ENCODE data around the gene SGCA. TPM values are rescaled to one million over a fixed set of nuclear protein-coding genes. Genes with fewer than 3 reads are reported as not detected.

The SGCA gene
- total RNA-seq, 2 donors from 2014 or later: 1.3 TPM; not detected in 1

DNA sequence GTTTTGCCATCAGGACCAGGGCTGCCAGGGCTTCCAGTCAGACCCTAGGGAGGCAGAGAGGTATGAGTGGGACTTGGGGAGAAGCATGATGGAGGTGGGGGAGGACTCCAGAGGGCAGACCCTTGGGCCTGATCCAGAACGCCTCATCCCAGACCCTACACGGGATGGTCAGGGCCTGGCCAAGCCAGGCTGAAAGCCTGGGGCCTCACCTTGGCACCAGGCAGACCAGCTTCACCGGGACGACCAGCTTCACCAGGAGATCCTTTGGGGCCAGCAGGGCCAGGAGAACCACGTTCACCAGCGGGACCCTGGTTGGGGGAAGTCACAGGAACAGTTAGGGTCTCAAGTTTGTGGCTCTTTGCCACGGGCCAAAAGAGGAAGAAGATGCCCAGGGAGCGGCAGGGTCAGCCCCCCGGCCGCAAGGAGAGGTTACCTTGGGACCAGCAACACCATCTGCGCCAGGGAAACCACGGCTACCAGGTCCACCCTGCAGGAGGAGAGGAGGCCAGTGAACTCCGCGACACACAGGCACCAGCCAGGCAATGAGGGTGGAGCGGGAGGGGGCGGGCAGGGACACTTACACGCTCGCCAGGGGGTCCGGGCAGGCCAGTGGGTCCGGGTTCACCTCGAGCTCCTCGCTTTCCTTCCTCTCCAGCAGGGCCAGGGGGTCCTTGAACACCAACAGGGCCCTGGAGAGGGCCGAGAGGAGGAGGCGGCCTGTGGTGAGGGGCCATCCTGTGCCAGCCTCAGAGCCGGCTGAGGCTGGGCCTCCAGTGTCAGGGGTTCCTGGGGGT, 28.5 kb downstream of the SGCA start:
- TF ChIP-seq POLR2A (IDR thresholded peaks at IDR 0.05): no peak
- TF ChIP-seq, protein P1, sequence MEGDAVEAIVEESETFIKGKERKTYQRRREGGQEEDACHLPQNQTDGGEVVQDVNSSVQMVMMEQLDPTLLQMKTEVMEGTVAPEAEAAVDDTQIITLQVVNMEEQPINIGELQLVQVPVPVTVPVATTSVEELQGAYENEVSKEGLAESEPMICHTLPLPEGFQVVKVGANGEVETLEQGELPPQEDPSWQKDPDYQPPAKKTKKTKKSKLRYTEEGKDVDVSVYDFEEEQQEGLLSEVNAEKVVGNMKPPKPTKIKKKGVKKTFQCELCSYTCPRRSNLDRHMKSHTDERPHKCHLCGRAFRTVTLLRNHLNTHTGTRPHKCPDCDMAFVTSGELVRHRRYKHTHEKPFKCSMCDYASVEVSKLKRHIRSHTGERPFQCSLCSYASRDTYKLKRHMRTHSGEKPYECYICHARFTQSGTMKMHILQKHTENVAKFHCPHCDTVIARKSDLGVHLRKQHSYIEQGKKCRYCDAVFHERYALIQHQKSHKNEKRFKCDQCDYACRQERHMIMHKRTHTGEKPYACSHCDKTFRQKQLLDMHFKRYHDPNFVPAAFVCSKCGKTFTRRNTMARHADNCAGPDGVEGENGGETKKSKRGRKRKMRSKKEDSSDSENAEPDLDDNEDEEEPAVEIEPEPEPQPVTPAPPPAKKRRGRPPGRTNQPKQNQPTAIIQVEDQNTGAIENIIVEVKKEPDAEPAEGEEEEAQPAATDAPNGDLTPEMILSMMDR (IDR thresholded peaks at IDR 0.05): no peak
- Histone ChIP-seq H3K4me1 (peaks cover 8% of the 10 kb centered on the region), H3K27ac (no peak overlapping the region), H3K9me3 (no peaks in the 10 kb centered on the region), H3K27me3 (no peaks in the 10 kb centered on the region), H3K36me3 (replicated peaks in 1 of 2; ENCODE audit: insufficient read depth in 1 of 2, low read depth in 2 of 2) (no peaks in the 10 kb centered on the region), H3K4me3 (no peak overlapping the region)
- 69 to 79% methylated on average over 9 to 25 of the region's 25 CpGs for WGBS, 2 donors
- DNase-seq (no peak), ATAC-seq (no peak)
- intact Hi-C loops (cut with DNase I): no loop called here

DNA sequence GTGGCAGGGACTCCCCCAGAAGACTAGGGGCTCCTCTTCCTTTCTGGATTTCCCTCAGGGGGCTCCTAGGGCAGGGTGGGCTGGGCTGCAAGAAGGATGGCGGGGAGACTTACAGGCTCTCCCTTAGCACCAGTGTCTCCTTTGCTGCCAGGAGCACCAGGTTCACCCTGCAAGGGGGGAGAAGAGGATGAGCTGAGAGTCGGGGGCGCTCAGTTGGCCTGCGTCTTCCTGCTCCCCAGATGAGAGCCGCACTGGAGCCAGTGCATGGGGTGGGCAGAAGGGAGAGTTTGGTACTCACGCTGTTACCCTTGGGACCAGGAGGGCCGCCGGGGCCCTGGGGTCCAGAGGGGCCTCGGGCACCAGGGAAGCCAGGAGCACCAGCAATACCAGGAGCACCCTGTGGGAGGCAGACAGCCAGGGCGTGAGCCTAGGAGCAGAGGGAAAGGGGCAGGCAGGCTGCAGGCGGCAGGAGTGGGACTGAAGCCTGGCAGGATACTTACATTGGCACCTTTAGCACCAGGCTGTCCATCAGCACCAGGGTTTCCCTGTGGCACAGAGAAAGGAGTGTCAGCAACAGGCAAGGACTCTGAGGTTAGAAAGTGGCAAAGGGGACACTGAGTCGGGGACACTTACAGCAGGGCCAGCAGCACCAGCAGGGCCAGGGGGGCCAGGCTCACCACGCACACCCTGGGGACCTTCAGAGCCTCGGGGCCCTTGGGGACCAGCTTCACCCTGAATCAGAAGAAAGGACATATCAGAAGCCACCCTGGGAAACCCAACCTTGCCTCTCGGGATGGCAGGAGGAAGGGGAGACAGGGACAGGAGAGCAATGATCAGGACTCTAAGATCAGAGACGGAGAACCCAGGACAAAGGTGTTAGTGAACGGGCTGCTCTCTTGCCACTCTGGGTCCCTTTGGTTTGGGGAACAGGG, 29.4 kb downstream of the SGCA start:
- Histone ChIP-seq H3K9me3 (no peaks in the 10 kb centered on the region), H3K27me3 (no peaks in the 10 kb centered on the region), H3K27ac (no peak overlapping the region), H3K36me3 (replicated peaks in 1 of 2; ENCODE audit: insufficient read depth in 1 of 2, low read depth in 2 of 2) (no peaks in the 10 kb centered on the region), H3K4me3 (no peak overlapping the region), H3K4me1 (peaks cover 17% of the 10 kb centered on the region)
- no peak for TF ChIP-seq POLR2A (IDR thresholded peaks at IDR 0.05)
- TF ChIP-seq, protein P1 (IDR thresholded peaks at IDR 0.05): no peak
- no peak for ATAC-seq
- no peak for DNase-seq
- intact Hi-C loops (cut with DNase I): no loop called here
- 66 to 77% methylated on average over 15 to 17 of the region's 17 CpGs for WGBS, 2 donors

DNA sequence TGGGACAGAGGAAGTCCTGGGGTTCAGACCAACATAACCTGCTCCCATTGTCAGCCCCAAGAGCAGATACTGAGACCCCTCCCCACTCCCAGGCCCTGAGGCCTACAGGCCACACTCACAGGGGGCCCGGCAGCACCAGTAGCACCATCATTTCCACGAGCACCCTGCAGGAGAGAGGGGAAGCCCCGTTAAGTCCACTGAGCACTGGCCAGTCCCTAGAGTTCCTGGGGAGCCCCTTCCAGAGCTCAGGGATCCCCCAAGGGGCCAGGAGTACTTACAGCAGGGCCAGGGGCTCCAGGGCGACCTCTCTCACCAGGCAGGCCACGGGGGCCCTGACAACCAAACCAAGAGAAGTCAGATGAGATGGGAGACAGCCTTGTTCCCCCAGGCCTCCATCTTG, 30.2 kb downstream of the SGCA start:
- Histone ChIP-seq H3K4me1 (peaks cover 25% of the 10 kb centered on the region), H3K36me3 (replicated peaks in 1 of 2; ENCODE audit: insufficient read depth in 1 of 2, low read depth in 2 of 2) (no peaks in the 10 kb centered on the region), H3K27ac (no peak overlapping the region), H3K9me3 (no peaks in the 10 kb centered on the region), H3K4me3 (no peak overlapping the region), H3K27me3 (peaks cover 0 to 2% of the 10 kb centered on the region in 2 donors)
- no peak for TF ChIP-seq POLR2A (IDR thresholded peaks at IDR 0.05)
- TF ChIP-seq, protein P1 (IDR thresholded peaks at IDR 0.05): no peak
- intact Hi-C loops (cut with DNase I): no loop called here
- ATAC-seq (no peak), DNase-seq (no peak)
- 77% methylated on average over 5 of the region's 5 CpGs; no CpG with 5 or more reads in 1 of the 2 donors for WGBS, 2 donors

DNA sequence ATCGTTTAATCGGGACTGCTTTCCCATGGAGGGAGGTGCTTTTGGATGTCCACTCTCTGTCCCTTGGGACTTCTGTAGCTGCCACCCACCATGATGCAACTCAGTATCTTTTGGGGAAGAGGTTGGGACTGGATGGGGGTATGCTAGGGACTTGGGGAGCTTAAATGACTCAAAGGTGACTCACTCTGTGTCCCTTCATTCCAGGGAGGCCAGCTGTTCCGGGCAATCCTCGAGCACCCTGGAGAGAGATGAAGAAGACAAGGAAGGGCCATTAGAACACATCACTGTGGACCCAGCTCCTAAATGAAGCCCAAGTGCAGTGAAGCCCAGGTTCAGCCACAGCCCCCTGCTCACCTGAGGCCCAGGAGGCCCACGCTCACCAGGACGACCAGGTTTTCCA, 31.0 kb downstream of the SGCA start:
- no peak overlapping the region for H3K27ac ChIP-seq
- WGBS, 2 donors: 43 to 72% methylated on average over 4 to 6 of the region's 6 CpGs

More for the DNA sequence above, 31.0 kb downstream of the SGCA start:
- Histone ChIP-seq H3K4me1 (peaks cover 27% of the 10 kb centered on the region), H3K27me3 (peaks cover 0 to 10% of the 10 kb centered on the region in 2 donors), H3K4me3 (no peak overlapping the region), H3K36me3 (replicated peaks in 1 of 2; ENCODE audit: insufficient read depth in 1 of 2, low read depth in 2 of 2) (no peaks in the 10 kb centered on the region), H3K9me3 (no peaks in the 10 kb centered on the region)
- intact Hi-C loops (cut with DNase I): no loop called here
- TF ChIP-seq POLR2A (IDR thresholded peaks at IDR 0.05): no peak
- TF ChIP-seq, protein P1 (IDR thresholded peaks at IDR 0.05): no peak
- DNase-seq: no peak
- no peak for ATAC-seq

Measured in body of pancreas (tissue), 4 donors.